GM21529 (cell line): Measurements from ENCODE around the gene LGI4.
"Not testable (repeated sequence)": the region's sequence is repeated elsewhere in the genome, so short reads cannot be mapped to it uniquely, and the experiment has no call there.

Experiments
- ATAC-seq: cut with Tn5 transposase; IDR thresholded peaks from one replicate; pipeline ENCODE4 v1.9.1; 2021; ENCODE audit not compliant: unreplicated experiment

Gene LGI4

DNA sequence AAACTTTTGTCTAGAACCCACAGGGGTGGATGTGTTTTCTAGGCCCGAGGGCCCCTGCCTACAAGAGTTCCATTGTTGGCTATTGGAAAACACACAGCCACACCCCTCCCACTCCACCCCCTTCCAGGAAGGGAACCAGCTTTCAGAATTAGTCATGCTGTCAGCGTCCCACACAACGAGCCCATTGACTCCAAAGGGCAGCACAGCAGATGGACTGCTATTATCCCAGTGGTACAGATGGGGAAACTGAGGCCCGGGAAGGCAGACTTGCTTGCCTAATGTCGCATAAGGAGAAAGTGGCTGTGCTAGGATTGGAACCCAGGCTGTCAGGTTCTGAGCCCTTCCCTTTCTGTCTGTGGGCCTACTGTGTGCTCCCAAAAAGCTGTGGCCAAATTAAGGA, 27.3 kb downstream of the LGI4 start:
- ATAC-seq = no peak

DNA sequence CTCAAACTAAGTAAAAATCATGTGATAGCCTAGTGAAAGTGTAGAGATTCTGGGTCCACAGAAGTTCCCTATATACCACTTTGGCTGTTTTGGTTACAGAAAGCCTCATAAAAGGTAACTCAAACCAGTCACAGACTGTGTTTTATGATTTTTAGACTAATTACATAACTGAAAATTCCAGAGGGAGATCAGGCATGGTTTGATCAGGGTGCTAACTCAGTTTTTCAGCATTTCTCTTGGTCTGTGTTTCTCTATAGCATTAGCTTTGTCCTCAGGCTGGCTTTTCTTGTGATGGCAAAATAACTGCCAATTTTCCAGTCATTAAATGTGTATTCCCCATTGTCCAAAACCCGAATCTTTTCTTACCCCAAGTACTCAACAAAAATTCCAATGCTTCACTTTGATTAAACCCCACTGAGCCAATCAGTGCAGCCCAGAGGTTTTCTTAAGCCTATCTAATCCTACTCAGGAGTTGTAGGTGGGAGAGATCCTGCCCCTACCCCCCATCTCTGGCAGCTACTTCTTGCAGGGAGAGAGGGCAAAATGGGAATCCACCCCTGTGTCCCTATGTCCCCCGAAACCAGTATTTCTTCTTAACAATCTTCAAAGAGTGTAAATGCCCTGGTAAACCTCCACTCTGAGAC, 27.8 kb downstream of the LGI4 start:
- ATAC-seq = no peak

DNA sequence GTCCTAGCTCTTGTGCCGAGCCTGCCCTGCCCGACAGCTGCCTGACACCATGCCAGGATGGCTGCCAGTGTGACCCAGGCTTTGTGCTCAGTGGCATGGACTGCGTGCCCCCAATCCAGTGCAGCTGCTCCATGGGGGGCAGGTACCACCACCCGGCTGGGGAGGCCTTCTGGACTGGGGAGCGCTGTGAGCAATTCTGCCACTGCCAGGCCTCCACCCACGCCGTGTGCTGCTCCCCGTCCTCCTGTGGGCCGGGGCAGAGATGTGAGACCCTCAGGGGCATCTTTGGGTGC, 28.6 kb downstream of the LGI4 start:
- no peak for ATAC-seq

DNA sequence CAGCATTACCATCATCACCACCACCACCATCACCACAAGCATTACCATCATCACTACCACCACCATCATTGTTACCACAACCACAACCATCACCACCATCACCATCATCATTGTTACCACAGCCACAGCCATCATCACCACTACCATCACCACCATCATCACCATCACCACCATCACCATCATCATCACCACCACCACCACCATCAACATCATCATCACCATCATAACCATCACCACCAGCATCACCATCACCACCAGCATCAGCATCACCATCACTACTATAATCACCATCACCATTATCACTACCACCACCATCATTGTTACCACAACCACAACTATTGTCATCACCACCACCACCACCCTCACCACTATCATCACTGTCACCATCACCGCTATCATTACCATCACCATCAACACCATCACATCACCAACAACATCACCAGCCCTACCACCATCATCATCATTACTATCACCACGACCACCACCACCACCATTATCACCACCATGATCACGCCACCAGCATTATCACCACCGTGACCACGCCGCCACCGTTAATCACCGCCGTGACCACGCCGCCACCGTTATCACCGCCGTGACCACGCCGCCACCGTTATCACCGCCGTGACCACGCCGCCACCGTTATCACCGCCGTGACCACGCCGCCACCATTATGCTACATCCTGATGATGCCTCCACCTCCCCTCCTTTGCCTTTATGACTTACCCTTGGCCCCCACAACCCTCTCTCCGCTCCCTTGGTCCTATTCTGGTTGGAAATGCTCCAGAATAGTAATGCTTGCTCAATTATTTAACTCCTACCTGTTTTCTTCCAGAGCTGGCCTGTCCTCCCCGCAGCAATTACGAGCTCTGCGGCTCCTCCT, 29.2 kb downstream of the LGI4 start:
- ATAC-seq = no peak

DNA sequence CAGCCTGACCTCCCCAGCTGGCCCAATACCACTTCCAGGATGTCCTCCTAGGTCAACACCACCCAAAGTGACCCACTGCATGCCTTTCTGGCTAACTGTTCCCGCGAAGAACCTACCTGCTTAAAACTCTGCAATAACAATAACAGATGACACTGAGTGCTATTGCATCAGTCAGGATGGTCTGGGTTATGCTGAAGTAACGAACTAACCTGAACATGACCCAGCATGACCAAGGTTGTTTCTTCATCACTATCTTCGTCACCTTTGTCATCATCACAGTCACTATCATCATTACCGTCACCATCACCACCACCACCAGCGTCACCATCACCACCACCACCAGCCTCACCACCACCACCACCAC, 29.8 kb downstream of the LGI4 start:
- ATAC-seq = no peak

DNA sequence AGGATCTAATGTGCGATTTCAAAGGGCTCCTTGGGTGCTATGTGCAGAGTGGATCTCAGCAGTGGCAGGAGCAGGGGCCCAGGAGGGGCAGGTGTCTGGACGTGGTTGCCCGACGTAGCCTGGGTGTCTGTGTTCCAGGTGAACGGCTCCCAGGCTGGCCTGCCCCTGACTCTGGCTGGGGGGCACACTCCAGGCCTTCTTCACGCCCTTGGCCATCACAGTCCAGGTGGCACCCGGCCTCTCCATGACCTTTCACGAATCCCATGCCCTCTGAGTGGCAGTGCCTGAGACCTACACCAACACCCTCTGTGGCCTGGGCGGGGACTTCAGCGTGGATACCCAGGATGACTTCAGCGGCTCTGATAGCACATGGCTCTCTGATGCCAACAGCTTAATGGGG, 30.5 kb downstream of the LGI4 start:
- no peak for ATAC-seq

DNA sequence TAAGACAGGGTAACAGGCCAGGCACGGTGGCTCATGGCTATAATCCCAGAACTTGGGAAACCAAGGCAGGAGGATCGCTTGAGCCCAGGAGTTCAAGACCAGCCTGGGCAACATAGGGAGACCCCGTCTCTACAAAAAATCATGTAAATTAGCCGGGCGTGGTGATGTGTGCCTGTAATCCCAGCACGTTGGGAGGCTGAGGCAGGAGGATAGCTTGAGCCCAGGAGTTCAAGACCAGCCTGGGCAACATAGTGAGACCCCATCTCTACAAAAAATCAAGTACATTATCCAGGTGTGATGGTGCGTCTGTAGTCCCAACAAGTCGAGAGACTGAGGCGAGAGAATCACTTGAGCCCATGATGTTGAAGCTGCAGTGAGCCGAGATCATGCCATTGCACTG, 31.2 kb downstream of the LGI4 start:
- not testable (repeated sequence) for ATAC-seq

DNA sequence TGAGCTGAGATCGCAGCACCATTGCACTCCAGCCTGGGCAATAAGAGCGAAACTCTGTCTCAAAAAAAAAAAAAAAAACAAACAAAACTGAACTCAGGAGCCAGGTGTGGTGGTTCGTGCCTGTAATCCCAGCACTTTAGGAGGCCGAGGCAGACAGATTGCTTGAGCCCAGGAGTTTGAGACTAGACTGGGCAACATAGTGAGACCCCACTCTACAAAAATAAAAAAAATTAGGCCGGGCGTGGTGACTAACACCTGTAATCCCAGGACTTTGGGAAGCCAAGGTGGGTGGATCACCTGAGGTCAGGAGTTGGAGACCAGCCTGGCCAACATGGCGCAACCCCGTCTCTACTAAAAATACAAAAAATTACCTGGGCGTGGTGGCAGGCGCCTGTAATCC, 32.9 kb downstream of the LGI4 start:
- not testable (repeated sequence) for ATAC-seq

DNA sequence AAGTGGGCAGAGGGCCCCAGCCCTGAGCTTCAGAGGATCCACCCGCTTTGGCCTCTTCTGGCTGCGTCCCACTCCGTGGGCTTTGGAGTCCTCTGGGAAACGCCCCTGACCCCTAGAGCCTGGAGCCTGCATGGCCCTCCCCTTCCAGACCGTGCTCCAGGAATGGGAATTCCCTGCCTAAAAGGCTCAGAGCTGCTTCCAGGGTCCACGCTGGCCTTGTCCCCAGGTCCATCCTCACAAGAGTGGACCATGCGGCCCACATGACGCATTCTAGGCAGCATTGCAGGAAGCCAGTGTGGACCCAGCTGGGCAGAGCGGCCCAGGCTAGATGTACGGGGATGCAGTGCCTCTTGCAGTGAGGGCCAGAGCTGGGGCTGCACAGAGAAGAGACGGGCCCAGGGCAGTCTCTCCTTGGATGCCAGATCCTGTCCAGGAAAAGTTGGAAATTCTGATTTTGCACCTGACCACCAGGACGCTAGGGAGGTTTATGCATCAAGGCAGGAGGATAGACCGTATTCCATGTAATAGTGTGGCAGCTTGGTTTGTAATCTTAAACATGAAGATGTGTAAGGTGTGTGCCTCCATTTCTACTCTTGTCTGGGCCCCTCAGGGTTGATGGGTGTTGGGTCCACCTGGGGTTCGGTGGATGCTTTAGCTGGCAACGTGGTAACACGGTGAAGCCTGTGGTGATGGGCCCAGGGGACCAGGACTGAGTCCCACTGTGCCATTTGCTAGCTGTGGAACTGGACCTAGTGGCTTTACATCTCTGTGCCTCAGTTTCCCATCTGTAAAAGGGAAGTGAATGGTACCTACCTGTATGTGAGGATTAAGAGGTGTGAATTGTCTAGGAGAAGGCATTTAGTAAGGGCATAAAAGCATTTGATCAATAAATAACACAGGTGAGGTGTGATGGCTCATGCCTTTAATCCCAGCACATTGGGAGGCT, 34.0 kb downstream of the LGI4 start:
- no peak for ATAC-seq

DNA sequence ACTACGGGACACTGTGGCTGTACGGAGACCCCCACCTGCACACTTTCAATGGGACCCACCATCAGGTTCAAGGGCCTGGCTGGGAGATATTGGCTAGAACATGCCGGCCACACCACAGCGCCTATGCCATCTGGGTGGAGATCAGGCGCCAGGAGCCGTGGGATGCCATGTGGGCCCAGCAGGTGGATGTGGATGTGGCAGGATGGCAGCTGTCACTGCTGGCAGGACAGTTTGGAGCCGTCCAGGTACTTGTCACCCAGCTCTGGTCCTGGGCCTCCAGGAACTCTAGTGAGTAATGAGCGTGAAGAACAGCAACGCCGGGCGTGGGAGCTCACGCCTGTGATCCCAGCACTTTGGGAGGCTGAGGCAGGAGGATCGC, 35.0 kb downstream of the LGI4 start:
- no peak for ATAC-seq

DNA sequence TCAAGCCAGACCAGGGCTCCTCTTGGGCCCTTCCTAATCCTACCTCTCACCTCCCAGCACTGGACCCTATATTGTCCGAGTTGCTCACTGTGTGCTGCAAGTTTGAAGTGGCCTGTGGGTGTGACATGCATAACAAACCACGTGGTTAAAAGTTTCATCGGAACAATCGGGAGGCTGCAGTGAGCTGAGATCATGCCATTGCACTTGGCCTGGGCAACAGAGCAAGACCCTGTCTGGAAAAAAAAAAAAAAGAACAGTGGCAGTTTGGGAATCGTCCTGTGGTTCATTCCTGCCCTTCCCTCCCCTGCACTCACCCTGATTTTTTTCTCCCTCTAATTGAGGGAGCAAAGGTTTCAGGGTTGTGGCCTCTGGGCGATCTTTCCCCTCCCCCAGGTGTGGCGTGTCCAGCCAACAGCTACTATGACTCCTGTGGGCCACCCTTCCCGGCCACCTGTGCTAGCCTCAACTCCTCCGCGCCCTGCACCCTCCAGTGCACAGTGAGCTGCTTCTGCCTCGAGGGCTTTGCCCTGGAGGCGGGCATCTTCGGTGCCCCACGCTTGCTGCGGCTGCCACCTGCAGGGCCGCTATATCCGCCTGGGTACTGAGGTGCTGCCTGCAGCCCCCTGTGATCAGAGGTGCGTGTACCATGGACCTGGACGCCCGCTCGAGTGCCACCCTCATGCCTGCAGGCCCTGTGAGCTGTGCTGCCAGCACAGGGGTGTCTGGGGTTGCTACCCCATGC, 35.5 kb downstream of the LGI4 start:
- ATAC-seq = no peak

DNA sequence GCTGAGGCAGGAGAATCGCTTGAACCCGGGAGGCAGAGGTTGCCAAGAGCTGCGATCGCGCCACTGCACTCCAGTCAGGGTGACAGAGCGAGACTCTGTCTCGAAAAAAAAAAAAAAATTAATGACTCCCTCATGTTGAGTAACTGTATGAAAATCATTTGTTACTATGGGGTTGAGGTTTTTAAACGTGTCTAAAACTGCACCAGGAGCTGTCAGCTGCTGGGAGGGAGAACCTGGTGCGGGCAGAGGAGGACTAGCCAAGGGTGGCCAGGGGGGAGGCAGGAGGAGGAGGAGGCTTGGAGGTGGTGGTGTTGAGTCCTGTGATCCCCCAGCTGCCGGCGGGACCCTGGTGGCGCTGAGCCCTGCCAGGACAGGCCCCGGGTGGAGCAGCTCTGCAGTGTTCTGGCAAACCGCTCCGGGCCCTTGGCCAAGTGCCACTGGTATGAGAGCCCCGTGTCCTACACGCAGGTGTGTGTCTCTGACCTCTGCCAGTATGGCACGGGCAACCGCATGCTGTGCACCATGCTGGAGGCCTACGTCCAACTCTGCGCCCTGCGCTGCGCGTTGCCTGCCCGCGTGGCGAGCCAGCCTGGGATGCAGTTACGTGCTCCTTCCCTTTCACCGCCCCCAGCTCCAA, 36.3 kb downstream of the LGI4 start:
- ATAC-seq = no peak

DNA sequence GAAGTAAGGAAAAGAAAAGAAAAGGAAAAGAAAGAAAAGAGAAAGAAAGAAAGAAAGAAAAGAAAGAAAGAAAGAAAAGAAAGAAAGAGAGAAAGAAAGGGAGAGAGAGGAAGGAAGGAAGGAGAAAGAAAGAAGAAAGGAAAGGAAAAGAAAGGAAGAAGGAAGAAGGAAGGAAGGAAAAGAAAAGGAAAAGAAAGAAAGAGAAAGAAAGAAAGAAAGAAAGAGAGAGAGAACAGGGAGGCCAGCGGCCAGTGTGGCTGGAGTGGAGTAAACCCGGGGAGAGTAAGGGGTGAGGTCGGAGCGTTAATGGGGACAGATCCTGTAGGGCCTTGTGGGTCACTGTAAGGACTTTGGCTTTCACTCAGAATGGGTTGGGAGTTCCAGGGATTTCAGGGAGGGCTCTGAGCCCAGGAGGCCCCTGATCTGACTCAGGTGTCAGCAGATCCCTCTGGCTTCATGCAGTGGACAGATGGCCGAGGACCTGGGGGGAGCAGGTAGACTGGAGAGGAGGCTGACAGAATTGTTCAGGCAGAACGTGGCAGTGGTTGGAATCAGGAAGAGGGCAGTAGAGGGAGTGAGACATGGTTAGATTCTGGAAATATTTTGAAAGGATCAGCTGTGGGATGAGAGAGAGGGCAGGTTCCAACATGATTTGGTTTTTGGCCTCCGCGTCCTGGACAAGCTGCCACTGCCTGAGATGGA, 39.0 kb downstream of the LGI4 start:
- ATAC-seq = no peak

DNA sequence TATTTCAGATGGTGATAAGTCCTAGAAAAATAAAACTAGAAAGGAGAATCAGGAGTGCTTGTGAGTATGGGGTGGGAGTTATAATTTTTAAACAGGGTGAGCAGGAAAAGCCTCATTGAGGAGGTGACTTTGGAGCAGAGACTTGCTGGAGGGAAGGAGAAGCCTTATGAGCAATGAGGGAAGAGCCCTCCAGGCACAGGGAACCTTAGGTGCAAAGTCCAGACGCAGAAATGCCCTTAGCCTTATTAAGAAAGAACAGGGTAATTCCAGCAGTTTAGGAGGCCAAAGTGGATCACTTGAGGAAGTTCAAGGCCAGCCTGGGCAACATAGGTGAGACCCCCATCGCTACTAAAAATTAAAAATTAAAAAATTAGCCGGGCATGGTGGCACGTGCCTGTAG, 40.2 kb downstream of the LGI4 start:
- ATAC-seq = no peak

DNA sequence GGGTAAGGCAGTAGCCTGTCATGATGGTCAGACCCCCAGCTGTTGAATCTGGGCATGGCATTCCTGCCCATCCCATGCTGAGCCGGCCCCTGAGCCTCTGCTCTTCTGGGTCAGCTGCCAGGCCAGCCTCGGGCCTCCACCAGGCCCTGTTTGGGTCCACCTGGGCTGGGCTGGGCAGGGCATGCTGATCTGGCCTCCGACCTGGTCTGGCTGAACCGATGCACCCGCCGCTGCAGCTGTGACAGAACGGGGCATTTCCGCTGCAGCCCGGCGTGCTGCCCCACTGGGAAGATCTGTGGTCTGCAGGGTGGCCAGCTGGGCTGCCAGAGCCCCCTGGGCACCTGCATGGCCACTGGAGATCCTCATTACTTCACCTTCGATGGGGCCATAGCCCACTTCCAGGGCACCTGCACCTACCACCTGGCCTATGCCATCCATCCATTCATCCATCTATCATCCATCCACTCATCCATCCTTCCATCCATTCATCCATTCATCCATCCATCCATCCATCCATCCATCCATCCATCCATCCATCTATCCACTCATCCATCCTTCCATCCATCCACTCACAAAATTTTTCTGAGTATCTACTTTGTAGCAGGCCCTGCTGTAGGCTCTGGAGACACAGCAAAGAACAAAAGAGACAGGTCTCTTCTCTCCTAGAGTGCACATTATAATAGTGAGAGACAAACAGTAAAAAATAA, 40.8 kb downstream of the LGI4 start:
- ATAC-seq = no peak

DNA sequence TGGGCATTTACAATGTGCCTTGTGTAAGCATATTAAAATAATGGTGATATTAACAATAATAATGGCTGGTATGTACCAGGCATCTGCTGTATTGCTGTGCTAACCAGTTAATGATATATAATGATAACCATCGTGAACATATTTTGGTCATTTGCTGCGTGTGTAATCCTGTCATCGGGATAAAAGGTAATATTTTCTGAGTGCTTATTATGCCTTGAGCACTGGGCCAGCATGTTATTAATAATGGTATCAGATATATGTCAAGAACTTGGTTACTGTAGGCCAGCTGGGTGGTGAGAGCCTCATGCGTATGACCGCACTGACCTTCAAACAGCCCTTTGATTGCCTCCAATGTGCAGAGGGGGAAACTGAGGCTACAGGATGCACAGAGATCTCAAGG, 41.4 kb downstream of the LGI4 start:
- no peak for ATAC-seq

DNA sequence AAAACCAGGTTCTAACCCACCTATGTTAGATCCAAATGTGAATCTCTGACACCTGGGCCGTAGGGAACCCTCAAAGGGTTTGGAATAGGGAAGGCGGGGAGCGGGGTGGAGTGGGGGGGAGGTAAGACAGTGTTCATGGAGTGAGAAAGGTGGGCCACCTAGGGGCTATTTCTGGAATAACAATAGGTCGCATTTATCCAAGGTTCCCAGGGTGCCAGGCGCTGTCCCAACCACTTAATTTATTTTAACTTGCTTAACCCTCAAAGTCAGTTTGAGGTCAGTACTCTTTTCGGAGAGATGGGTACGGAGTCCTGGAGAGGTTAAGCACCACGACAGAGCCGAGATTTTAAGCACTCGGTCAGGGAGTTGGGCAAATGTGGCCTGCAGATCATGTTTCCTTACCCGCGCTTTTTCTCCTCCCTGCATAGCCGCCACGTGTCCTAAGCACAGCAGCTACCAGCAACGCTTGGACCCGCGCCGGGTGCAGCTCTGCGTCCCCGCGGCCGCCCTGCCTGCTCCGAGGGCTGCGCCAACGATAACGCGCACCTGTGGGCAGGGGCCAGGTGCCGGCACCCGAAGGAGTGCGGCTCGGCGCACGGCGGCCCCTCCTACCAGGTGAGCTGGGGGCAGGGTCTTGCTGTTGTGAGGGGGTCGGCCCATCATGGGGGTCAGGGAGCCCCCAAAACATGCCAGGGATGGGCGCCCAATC, 44.2 kb downstream of the LGI4 start:
- ATAC-seq = no peak

DNA sequence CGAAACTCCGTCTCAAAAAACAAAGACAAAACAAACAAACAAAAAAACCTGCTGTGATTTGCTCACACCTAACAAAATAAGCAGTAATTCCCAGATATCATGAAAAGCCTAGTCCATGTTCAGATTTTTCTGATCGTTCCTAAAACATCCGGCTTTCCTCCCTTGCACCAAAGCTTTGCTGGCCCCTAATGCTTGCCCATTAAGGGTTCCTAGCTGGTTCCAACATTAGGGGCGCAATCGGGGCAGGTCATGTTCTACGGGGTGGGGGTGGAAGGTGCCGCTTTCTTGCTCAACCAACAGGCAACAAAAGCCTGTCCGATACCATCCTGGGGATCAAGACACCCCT, 44.7 kb downstream of the LGI4 start:
- no peak for ATAC-seq

DNA sequence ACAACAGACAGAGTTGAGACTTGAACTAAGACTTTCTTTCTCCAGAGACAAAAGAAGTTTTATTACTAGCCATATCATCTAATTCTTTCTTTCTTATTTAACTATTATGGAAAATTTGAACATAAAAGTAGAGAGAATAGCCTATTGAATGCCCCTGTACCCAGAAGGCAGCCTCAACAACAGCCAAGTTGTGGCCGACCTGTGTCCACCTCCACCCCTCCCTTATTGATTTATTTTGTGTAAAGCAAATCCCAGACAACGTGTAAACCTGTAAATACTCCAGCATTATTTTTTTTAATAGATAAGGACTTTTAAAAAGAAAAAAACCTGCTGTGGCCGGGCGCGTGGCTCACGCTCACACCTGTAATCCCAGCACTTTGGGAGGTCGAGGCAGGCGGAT, 45.3 kb downstream of the LGI4 start:
- no peak for ATAC-seq
